ENCODE data around the gene TBCK.

DNA sequence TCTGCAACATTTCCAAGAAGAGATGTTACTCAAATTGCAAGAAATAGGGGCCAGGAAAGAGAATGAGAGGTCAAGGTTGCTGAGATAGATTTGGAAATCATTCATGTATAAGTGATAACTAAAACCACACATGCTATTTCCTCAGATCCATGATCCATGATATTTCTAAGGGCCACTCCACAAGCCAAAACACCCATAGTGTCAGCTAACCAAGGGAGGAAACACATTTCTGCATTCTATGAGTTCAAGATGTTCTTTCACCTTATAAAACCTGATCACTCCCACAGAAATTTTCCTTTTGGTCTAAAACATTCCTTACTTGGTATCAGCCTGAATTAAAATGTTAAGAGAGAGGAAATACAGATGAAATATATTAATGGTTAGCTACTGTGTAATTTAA lies 47.2 kb downstream of the TBCK start:
- TF ChIP-seq, protein P1, sequence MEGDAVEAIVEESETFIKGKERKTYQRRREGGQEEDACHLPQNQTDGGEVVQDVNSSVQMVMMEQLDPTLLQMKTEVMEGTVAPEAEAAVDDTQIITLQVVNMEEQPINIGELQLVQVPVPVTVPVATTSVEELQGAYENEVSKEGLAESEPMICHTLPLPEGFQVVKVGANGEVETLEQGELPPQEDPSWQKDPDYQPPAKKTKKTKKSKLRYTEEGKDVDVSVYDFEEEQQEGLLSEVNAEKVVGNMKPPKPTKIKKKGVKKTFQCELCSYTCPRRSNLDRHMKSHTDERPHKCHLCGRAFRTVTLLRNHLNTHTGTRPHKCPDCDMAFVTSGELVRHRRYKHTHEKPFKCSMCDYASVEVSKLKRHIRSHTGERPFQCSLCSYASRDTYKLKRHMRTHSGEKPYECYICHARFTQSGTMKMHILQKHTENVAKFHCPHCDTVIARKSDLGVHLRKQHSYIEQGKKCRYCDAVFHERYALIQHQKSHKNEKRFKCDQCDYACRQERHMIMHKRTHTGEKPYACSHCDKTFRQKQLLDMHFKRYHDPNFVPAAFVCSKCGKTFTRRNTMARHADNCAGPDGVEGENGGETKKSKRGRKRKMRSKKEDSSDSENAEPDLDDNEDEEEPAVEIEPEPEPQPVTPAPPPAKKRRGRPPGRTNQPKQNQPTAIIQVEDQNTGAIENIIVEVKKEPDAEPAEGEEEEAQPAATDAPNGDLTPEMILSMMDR (IDR thresholded peaks at IDR 0.05 in 2 of 3, conservative IDR thresholded peaks at IDR 0.05 in 1 of 3; ENCODE audit: borderline replicate concordance in 1 of 3, insufficient read depth in 1 of 3, low read depth in 2 of 3, low read length in 2 of 3), result no peak
- no peak for TF ChIP-seq POLR2A (IDR thresholded peaks at IDR 0.05; ENCODE audit: borderline replicate concordance, extremely low read depth, insufficient read depth, insufficient read length)
